Choroid plexus epithelial cell (primary cell): ENCODE data around the gene EDN1.

ENCODE experiments used
- DNase-seq: peaks from one replicate; pipeline ENCODE4 v3.0.0-alpha.2; 2010; ENCODE audit warnings: low read depth
- H3K4me3 ChIP-seq: 2 replicates; pipeline ENCODE4 v1.5.1; 2011; ENCODE audit warnings: low read depth, mild to moderate bottlenecking, control low read depth, low read length, moderate library complexity
- CTCF ChIP-seq: conservative IDR thresholded peaks from 2 replicates; pipeline ENCODE4 v1.5.1; 2011; ENCODE audit warnings: low read depth, mild to moderate bottlenecking, control low read depth, inconsistent platforms, low read length, moderate library complexity

The EDN1 gene

GRCh38 chr6:12278915-12279314 is 11.2 kb upstream of the EDN1 start:
- no peak for DNase-seq
- H3K4me3 ChIP-seq = no peak overlapping the region
- TF ChIP-seq CTCF = no peak

GRCh38 chr6:12279322-12280091 is 10.7 kb upstream of the EDN1 start:
- TF ChIP-seq CTCF = no peak
- no peak overlapping the region for H3K4me3 ChIP-seq
- no peak for DNase-seq

- no peak for TF ChIP-seq CTCF
- no peak overlapping the region for H3K4me3 ChIP-seq
- DNase-seq = peak; percentile 45
Measured at GRCh38 chr6:12280458-12280857, 9.7 kb upstream of the EDN1 start.

- DNase-seq = no peak
- no peak for TF ChIP-seq CTCF
- H3K4me3 ChIP-seq = no peak overlapping the region
Measured at GRCh38 chr6:12280902-12281301, 9.3 kb upstream of the EDN1 start.

- H3K4me3 ChIP-seq = no peak overlapping the region
- no peak for TF ChIP-seq CTCF
Measured at GRCh38 chr6:12283904-12284303, 6.3 kb upstream of the EDN1 start.

GRCh38 chr6:12286373-12287110 is 3.6 kb upstream of the EDN1 start:
- DNase-seq = peak; percentile 34
- H3K4me3 ChIP-seq = no peak overlapping the region
- TF ChIP-seq CTCF = no peak

More at GRCh38 chr6:12283904-12284303, 6.3 kb upstream of the EDN1 start:
- DNase-seq = no peak
